Mesothelial cell of epicardium (in vitro differentiated cells): ENCODE results near the gene KIAA1328. TPM values are rescaled to one million over a fixed set of nuclear protein-coding genes. Genes with fewer than 3 reads are reported as not detected.
A peak's percentile ranks its signal among the peaks of the same experiment; 100 is the strongest.

Experiments used
- DNase-seq, 2 experiments: peaks; one replicate each; pipeline ENCODE4 v3.0.0; 2021; ENCODE audit warnings: low spot score in 2 of 2; ENCODE audit not compliant: unreplicated experiment in 2 of 2
- H3K27ac Mint-ChIP-seq: 2 replicates; pipeline ENCODE4 v1.8.0; 2021; ENCODE audit warnings: mixed read lengths
- H3K27me3 Mint-ChIP-seq: 2 replicates; pipeline ENCODE4 v1.8.0; 2021; ENCODE audit warnings: low read depth, mixed read lengths
- H3K36me3 Mint-ChIP-seq: 2 replicates; pipeline ENCODE4 v1.8.0; 2021; ENCODE audit warnings: mixed read lengths
- H3K4me1 Mint-ChIP-seq: 2 replicates; pipeline ENCODE4 v1.8.0; 2021; ENCODE audit warnings: mixed read lengths
- H3K4me3 Mint-ChIP-seq: 2 replicates; pipeline ENCODE4 v1.8.0; 2021; ENCODE audit warnings: mild to moderate bottlenecking, moderate library complexity, mixed read lengths
- H3K9me3 Mint-ChIP-seq: 2 replicates; pipeline ENCODE4 v1.8.0; 2021; ENCODE audit warnings: mixed read lengths
- total RNA-seq: library from RNA; stranded (reverse); gene quantifications from 3 replicates; pipeline ENCODE4 v1.2.1, GENCODE V29; 2021
- TF ChIP-seq, protein P1 (sequence below): fragments of 200-600 bp; sonication (generic); IDR thresholded peaks from one replicate; pipeline ENCODE4 v1.5.0; 2021; ENCODE audit warnings: antibody characterized with exemption; ENCODE audit not compliant: unreplicated experiment

The KIAA1328 gene
- total RNA-seq, 1 donor from 2014 or later, result 20.8 TPM

DNA sequence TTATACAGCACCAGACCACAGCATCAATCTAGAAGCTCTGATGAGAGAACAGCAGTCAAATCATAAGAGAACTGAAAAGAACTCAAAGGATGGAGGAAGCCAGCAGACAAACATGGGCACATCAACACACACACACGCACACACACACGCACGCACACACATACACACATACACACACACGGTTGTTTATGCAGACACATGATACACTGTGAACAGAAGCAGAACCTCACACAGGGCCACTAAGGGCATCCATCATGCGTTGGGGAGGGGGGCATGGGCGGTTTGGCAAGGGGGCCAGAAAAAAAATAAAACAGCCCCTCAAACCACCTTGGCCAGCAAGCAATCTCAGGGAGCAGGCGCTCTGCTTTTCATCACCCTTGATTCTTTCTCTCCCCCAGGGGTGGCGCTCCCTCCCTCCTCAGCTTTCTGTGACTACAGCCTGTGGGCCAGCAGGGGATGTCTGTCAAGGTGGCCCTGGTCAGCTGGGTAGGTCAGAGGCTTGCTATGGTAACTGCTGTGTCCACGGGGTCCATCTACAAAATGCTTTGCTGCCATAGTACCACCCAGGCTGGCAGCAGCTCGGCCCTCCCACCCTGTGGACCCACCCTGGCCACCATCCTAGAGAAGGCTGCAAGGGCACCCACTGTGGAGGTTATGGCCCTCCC lies 418.7 kb downstream of the KIAA1328 start:
- DNase-seq, result no peak
- no peaks in the 10 kb centered on the region for H3K9me3 Mint-ChIP-seq
- peaks cover 8% of the 10 kb centered on the region for H3K4me1 Mint-ChIP-seq
- peaks cover 47% of the 10 kb centered on the region for H3K27me3 Mint-ChIP-seq
- no peak overlapping the region for H3K27ac Mint-ChIP-seq
- TF ChIP-seq, protein P1, sequence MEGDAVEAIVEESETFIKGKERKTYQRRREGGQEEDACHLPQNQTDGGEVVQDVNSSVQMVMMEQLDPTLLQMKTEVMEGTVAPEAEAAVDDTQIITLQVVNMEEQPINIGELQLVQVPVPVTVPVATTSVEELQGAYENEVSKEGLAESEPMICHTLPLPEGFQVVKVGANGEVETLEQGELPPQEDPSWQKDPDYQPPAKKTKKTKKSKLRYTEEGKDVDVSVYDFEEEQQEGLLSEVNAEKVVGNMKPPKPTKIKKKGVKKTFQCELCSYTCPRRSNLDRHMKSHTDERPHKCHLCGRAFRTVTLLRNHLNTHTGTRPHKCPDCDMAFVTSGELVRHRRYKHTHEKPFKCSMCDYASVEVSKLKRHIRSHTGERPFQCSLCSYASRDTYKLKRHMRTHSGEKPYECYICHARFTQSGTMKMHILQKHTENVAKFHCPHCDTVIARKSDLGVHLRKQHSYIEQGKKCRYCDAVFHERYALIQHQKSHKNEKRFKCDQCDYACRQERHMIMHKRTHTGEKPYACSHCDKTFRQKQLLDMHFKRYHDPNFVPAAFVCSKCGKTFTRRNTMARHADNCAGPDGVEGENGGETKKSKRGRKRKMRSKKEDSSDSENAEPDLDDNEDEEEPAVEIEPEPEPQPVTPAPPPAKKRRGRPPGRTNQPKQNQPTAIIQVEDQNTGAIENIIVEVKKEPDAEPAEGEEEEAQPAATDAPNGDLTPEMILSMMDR, result no peak
- peaks cover 3% of the 10 kb centered on the region for H3K36me3 Mint-ChIP-seq
- no peak overlapping the region for H3K4me3 Mint-ChIP-seq

DNA sequence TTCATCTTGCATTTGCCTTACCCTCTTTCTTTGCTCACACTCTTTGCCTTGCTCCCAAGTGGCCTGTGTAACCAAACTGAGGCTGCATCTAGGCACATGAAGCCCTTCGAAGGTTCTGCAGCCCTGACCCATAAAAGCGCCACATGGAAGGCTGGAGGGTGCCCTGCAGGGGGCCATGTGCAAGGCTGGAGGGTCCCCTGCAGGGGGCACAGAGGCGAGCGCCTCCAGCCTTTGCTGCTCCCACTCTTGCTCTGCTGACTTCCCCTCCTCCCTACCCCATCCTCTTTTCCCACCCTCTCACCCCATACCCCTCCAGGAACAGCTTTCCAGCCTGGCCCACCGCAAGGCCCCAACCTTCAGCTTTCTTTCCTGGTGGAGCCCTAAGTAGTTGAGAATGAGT lies 419.4 kb downstream of the KIAA1328 start:
- TF ChIP-seq, protein P1, result no peak

DNA sequence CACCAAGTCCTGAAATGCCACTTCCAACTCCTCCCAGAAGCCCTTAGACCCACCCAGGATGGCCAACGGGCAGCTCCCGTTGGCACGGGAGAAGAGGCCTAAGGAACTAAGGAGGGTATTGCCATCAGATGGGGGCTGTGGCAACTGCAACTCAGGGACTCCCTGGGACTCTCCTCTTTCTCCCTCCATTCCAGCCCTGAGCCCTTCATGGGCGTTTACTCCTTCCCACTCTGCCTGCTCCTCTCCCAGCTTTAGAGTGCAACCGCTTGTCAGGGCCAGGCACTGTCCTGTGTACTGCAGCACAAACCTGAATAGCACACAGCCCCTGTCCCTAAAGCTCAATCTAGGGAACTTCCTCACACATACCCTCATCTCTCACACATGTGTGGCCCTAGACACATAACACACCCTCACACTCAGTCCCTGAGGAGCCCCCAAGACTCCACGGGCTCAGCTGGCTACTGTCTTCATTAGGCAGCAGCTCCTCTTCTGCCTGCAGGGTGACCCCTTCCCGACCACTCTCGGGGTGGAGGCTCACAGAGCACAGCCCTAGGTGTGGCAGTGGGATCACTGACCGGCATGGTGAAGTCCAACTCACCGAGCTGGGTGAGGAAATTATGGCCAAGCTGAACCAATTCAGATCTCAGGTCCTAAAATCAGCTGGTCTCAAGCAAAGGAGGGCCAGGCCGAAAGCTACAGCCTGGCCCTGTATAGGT lies 420.4 kb downstream of the KIAA1328 start:
- Mint-ChIP-seq H3K9me3 (no peaks in the 10 kb centered on the region), H3K4me1 (peaks cover 4% of the 10 kb centered on the region), H3K27ac (no peak overlapping the region), H3K27me3 (peaks cover 45% of the 10 kb centered on the region), H3K36me3 (no peaks in the 10 kb centered on the region), H3K4me3 (no peak overlapping the region)
- TF ChIP-seq, protein P1, result no peak
- no peak for DNase-seq

More for the DNA sequence above, 419.4 kb downstream of the KIAA1328 start:
- Mint-ChIP-seq H3K27ac (no peak overlapping the region), H3K4me1 (peaks cover 7% of the 10 kb centered on the region), H3K36me3 (no peaks in the 10 kb centered on the region), H3K9me3 (no peaks in the 10 kb centered on the region), H3K27me3 (peaks cover 50% of the 10 kb centered on the region), H3K4me3 (no peak overlapping the region)
- DNase-seq, result no peak

DNA sequence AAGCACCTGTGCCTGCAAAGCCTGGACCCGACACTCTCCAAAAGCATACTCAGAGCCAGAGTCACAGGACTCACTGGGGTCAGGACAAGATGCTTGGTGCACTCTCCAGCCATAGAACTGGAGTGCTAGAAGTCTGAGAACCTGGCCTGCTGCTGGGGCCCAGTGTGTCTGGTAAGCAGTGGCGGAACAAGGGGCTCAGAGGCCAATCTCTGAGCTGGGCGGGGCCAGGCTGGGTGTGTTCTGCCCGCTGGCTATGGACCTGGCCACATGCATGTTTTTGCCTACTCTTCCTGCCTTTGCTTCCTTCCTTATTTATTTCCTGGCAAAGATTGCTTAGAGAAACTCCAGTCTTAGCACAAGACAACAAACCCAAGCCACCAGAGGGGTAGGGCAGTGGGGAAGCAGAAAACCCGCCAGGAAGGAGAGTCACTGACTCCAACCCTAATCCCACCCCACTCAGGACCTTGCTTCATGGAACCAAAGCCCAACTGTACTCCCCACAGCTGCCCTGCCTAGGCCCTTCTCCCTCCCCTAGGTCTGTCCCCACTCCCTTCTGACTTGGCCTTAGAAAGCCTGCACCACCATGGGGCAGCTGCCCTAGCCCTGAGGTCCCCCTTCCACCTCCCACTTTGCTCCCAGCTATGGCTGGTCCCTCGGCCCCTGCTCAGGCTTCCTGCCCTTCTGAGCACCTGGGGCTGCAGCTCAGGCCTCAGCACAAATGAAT lies 421.1 kb downstream of the KIAA1328 start:
- TF ChIP-seq, protein P1, result no peak
- no peak overlapping the region for H3K27ac Mint-ChIP-seq
- H3K27me3 Mint-ChIP-seq, result peaks cover 47% of the 10 kb centered on the region
- no peaks in the 10 kb centered on the region for H3K36me3 Mint-ChIP-seq
- peaks cover 7% of the 10 kb centered on the region for H3K4me1 Mint-ChIP-seq
- no peak overlapping the region for H3K4me3 Mint-ChIP-seq
- H3K9me3 Mint-ChIP-seq, result no peaks in the 10 kb centered on the region
- no peak for DNase-seq

DNA sequence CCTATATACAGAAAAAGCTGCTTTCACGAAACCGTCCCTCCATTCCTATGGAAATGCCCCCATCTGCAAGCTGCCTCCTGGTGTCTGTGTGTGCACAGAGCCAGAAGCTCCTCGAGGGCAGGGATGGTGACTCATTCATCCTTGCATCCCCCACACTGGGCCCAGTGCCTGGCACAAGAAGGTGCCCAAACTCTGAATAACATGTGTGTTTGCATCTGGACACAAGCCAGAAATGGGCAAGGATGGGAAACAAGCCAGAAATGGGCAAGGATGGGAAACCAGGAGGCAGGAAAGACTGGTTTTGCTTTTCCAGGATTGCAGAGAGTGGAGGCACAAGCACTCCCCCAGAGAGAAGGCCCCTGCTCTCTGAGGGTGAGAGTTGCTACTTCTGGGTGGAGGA lies 422.8 kb downstream of the KIAA1328 start:
- peak overlapping the region; percentile 17 for H3K4me3 Mint-ChIP-seq
- H3K36me3 Mint-ChIP-seq, result no peaks in the 10 kb centered on the region
- no peaks in the 10 kb centered on the region for H3K9me3 Mint-ChIP-seq
- peaks cover 52% of the 10 kb centered on the region for H3K27me3 Mint-ChIP-seq
- H3K27ac Mint-ChIP-seq, result no peak overlapping the region
- peaks cover 7% of the 10 kb centered on the region for H3K4me1 Mint-ChIP-seq
- no peak for DNase-seq
- TF ChIP-seq, protein P1, result no peak
